HL-60/S4 treated with retinoic acid at 250 ng/mL for 4 days and 3 days (cell line): ENCODE data around the gene ZBED4.
"Not testable (repeated sequence)": the region's sequence is repeated elsewhere in the genome, so short reads cannot be mapped to it uniquely, and the experiment has no call there.

Experiments used
- in situ Hi-C: fragments of 300-500 bp; cut with MboI; formaldehyde crosslinking; loops from 2 replicates; pipeline ENCODE4 v1.7.0; 2022; ENCODE audit warnings: low sequenced_read_pairs

Gene ZBED4

GRCh38 chr22:49850959-49851802, 2.5 kb upstream of the ZBED4 start:
- in situ Hi-C loops = no loop called here

DNA sequence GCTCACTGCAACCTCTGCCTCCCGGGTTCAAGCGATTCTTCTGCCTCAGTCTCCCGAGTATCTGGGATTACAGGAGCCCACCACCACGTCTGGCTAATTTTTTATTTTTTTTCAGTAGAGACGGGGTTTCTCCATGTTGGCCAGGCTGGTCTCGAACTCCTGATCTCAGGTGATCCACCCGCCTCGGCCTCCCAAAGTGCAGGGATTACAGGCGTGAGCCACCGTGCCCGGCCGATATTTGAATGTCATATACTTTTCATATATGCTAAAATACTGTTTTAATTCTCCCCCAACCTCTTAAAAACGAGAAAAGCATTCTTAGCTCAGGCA, 1.1 kb upstream of the ZBED4 start:
- in situ Hi-C loops = not testable (repeated sequence)

- in situ Hi-C loops = no loop called here
These were observed 562 bp downstream of the ZBED4 start for GRCh38 chr22:49853981-49854831.

DNA sequence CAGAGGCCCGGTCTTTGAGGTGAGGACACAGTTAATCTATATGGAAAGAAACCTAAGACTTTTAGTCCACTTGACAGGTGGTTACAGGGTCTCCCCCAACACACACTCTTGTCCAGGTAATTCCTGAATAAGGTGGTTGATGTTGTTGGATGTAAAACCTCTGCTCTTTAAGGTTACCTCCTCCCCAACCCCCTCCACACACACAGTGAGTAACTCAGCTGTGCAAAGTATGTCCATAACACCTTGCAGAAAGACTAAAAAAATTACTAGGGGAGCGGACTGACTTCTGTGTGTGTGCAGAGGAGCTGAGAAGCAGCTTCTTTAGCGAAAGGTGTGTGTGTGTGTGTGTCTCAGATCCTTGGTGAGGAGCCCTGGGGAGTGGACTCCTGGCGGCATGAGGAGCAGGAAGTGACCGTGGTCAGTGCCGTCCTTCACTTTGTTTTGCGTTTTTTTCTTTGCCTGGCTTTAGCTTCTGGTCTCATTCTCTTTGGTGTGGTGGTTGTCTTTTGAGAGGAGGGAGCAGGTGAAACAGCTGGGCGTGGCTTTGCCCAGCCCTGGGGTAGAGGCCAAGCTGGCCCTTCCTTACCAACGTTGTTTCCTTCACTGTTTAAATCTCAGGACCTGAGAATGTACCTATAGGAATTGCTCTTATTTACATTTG, 1.7 kb downstream of the ZBED4 start:
- in situ Hi-C loops = no loop called here

DNA sequence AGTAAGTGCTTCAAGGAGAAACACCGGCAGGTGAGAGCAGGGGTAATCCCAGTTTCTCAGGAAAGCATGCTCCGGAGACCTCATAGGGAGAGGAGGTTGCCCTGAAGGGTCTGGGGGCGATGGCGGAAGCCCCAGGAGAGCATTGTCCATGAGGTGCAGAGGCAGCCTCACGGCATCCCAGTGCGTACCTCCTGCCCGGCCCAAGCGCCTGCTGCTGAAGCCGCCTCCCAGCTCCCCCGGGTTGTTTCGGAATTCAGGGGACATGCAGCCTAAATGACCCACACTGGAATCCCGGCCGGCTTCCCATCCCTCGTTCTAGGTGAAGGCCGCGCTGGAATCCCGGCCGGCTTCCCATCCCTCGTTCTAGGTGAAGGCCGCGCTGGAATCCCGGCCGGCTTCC, 2.7 kb downstream of the ZBED4 start:
- in situ Hi-C loops = no loop called here

- in situ Hi-C loops = no loop called here
These were observed 3.3 kb downstream of the ZBED4 start for GRCh38 chr22:49856766-49857618.

- in situ Hi-C loops = no loop called here
These were observed 5.2 kb downstream of the ZBED4 start for GRCh38 chr22:49858827-49859226.

DNA sequence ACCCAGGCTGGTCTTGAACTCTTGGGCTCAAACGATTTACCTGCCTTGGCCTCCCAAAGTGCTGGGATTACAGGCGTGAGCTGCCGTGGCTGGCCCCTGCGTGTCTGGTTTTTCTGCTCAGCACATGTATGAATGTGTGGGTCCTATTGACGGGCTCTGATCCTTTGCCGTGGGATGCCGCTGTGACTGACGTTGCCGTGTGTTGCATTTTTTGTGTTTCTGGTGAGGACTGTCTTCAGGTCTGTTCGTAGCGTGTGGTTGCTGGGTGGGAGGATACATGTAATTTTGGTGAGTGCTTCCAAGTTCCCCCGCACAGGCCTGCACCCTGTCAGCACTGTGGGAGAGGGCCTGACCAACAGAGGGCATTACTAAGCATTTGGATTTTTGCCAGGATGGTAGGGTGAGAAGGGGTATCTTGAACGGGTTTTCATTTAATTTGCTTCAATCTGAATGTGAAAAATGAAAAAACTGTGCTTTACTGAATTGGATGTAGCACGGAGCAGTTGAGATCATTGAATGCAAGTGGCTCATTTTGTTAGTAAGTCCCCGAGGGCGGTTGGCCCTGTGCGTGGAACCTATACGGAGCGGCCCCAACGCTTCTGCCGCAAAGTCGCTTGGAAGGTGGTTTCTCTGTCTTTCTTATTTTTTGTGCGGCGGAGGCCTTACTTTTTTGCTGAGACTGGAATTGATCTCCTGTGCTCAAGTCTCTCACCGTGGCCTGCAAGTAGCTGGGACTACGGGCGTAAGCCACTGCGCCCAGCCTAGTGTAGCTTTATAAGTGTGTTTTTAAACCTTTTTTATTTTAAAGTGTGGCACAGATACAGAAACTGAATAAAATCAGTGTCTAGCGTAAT, 8.2 kb downstream of the ZBED4 start:
- in situ Hi-C loops = no loop called here

DNA sequence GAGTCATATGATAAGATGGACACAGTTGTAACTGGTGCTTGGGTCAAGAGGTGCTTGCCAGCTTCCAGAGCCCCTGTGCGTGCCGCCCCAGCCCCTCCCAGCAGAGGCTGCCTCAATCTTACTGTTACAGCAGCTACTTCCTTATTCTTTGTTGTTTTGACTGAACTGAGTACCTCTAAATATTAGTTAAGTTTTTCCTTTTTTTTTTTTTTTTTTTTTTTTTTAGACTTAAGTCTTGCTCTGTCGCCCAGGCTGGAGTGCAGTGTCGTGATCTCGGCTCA, 8.8 kb downstream of the ZBED4 start:
- in situ Hi-C loops = no loop called here

DNA sequence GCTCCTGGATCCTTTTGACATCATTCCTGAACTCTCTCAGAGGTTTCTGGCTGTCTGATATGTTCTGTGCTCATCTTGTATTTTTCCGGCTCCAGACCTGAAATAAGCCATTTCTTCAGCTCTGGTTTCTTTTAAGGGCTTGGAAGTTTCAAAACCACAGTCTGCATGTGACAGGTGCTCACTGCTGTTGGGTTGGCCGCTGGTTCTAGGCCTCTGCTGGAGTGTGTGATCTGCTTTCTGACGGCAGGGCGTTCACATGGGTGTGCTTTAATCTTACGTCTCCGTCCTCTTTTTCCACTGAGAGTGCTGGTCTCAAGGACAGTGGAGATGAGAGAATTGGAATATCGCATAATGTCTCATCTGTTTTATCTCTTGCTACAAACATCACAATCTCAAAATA, 10.3 kb downstream of the ZBED4 start:
- in situ Hi-C loops = no loop called here

DNA sequence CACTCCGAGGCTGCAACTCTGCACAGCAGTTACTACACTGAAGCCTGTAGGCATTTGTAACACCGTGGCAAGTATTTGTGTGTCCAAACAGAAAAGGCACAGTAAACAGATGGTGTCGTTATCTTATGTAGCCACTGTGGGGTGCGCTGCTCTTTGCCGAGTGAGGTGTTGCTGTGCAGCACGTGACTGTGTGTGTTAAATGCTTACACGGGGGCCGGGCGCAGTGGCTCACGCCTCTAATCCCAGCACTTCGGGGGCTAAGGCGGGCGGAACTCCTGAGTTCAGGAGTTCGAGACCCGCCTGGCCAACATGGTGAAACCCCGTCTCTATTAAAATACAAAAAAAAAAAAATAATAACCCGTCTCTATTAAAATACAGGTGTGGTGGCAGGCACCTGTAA, 11.5 kb downstream of the ZBED4 start:
- in situ Hi-C loops = no loop called here

DNA sequence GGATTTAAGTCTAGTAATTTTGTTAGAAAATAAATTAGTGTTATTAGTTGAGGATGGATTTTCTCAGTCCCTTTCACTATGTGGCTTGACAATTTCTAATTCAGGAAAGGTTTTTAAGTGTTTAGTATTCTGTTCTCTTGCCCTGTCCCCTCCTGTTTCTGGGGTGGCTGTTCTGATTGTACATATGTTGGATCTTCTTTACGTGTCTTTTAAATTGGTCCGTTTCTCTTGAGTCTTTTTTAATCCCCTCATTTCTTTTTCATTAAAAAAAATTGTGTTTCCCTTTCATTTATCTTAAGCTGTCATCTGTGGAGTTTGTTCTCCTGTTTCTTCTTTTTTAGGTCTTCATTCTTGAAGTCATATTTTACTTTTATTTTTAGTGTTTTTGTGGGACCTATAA, 12.5 kb downstream of the ZBED4 start:
- in situ Hi-C loops = no loop called here

- in situ Hi-C loops = no loop called here
These were observed 13.0 kb downstream of the ZBED4 start for GRCh38 chr22:49866646-49867045.

DNA sequence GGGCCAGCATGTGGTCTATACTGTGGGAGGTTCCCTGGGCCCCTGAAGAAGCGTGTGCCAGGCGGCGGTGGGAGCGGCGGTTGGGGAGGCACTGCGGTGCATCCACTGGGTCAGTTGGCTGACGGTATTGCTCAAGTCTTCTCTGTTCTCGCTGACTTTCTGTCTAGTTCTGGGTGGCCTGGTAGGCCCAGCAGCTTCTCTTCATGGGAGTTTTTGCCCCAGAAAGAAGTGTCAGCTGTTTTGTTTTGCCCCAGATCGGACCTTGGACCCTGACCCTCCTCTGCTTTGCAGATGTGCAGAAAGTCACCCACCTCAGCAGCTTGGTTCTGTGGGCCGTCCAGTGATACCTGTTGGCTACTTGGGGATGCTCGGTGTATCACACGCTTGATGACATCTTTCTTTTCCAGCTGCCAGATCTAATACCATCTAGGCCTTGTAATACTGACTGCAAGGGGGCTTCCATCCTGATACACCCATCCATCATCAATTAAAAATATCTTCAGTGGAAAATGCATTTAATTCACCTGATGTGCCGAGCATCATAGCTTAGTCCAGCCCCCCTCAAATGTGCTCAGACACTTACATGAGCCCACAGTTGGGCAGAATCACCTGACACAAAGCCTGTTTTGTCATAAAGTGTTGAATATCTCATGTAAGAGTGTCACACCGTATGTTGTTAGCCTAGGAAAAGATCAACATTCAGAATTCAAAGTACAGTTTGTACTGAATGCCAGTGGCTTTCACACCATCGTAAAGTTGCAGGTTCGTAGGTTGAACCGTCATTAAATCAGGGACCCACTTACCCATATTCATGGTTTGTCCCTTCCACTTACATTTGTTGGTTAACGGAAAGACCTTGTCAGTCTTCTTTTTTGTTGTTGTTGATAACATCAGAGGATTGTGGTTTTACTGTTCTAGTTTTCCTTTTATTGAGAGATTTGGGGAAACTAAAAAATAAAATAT, 13.9 kb downstream of the ZBED4 start:
- in situ Hi-C loops = no loop called here

DNA sequence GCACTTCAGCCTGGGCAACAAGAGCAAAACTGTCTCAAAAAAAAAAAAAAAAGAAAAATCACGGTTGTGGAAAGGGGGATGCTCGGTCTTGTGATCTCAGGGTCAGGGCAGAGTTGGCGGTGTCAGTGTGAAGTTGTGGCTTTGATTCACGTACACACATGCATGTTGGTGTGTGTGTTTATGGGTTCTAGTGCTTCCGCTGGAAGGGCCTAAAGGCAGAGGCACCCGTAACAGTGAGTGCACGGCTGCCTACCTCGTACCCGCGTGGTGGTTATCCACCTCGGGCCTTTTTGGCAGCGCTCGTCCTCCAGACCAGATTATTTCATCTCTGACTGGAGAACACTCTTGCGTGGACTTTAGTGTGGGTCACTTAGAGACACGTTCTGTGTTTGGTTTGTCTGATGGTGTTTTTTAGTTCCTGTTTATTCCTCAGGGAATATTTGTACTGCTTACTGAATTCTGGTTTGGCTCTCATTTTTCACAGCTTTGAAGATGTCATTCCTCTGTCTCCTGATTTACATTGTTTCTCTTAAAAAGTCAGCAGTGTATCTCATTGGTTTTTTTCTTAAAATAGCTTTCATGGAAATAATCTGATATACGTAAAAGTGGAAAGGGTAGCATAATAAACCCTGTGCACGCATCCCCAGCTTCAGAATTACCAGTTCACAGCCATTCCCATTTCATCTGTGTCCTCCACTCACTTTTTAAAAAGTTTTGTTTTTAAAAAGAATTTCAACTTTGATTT, 15.6 kb downstream of the ZBED4 start:
- in situ Hi-C loops = no loop called here

GRCh38 chr22:49869845-49870712, 16.4 kb downstream of the ZBED4 start:
- in situ Hi-C loops = no loop called here

- in situ Hi-C loops = no loop called here
These were observed 17.8 kb downstream of the ZBED4 start for GRCh38 chr22:49871482-49871881.
